IPS-20b (cell line): Measurements from ENCODE around the gene SELENOO.
"Not testable (repeated sequence)": the region's sequence is repeated elsewhere in the genome, so short reads cannot be mapped to it uniquely, and the experiment has no call there.

Source experiments
- H3K27ac ChIP-seq: one replicate; pipeline ENCODE4 v1.5.1; 2013; ENCODE audit warnings: low read length
- H3K27me3 ChIP-seq: 2 replicates; pipeline ENCODE4 v1.6.1; 2013; ENCODE audit warnings: mild to moderate bottlenecking, low read length, inconsistent platforms; ENCODE audit not compliant: insufficient read depth
- H3K36me3 ChIP-seq: 2 replicates; pipeline ENCODE4 v1.6.1; 2013; ENCODE audit warnings: low read depth, mild to moderate bottlenecking, inconsistent platforms, low read length, moderate library complexity; ENCODE audit not compliant: insufficient read depth
- H3K4me1 ChIP-seq: 2 replicates; pipeline ENCODE4 v1.6.1; 2013; ENCODE audit warnings: mild to moderate bottlenecking, control low read depth, inconsistent platforms, low read length, moderate library complexity; ENCODE audit not compliant: insufficient read depth
- H3K4me3 ChIP-seq: 2 replicates; pipeline ENCODE4 v1.5.1; 2013; ENCODE audit warnings: mild to moderate bottlenecking, low read length, inconsistent platforms
- H3K9ac ChIP-seq: 2 replicates; pipeline ENCODE4 v1.6.1; 2013; ENCODE audit warnings: low read depth, mild to moderate bottlenecking, inconsistent platforms, low read length, moderate library complexity
- H3K9me3 ChIP-seq: 2 replicates; pipeline ENCODE4 v1.6.1; 2013; ENCODE audit warnings: mild to moderate bottlenecking, low read depth, low read length, inconsistent platforms; ENCODE audit not compliant: insufficient read depth

The SELENOO gene

GRCh38 chr22:50167689-50168489 lies 32.9 kb upstream of the SELENOO start:
- H3K9ac ChIP-seq: no peak overlapping the region
- peaks cover 41% of the 10 kb centered on the region for H3K27me3 ChIP-seq
- no peaks in the 10 kb centered on the region for H3K4me1 ChIP-seq
- no peak overlapping the region for H3K27ac ChIP-seq
- no peaks in the 10 kb centered on the region for H3K36me3 ChIP-seq
- H3K4me3 ChIP-seq: no peak overlapping the region
- H3K9me3 ChIP-seq: no peaks in the 10 kb centered on the region

DNA sequence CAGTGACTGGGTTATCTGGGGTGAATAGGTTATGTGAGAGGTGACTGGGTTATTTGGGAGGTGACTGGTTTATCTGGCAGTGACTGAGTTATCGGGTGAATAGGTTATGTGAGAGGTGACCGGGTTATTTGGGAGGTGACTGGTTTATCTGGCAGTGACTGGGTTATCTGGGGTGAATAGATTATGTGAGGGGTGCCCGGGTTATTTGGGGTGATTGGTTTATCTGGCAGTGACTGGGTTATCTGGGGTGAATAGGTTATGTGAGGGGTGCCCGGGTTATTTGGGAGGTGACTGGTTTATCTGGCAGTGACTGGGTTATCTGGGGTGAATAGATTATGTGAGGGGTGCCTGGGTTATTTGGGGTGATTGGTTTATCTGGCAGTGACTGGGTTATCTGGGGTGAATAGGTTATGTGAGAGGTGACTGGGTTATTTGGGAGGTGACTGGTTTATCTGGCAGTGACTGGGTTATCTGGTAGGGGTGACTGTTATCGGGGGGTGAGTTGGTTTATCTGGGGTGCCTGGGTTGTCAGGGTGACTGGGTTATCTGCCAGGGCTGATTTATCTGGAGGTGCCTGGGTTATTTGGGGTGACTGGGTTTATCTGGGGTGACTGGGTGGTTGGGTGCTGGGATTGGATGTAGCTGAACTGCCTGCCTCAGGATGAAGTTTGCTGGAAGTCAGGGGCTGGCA lies 32.2 kb upstream of the SELENOO start:
- H3K9me3 ChIP-seq, H3K36me3 ChIP-seq, H3K4me1 ChIP-seq, H3K27ac ChIP-seq, H3K4me3 ChIP-seq, H3K9ac ChIP-seq: not testable (repeated sequence)
- H3K27me3 ChIP-seq: peaks cover 41% of the 10 kb centered on the region

GRCh38 chr22:50169181-50169759 lies 31.5 kb upstream of the SELENOO start:
- Histone ChIP-seq H3K9ac (no peak overlapping the region), H3K27ac (no peak overlapping the region), H3K27me3 (peaks cover 41% of the 10 kb centered on the region), H3K9me3 (no peaks in the 10 kb centered on the region), H3K36me3 (no peaks in the 10 kb centered on the region), H3K4me1 (no peaks in the 10 kb centered on the region), H3K4me3 (no peak overlapping the region)

- H3K9me3 ChIP-seq: no peaks in the 10 kb centered on the region
- H3K4me1 ChIP-seq: no peaks in the 10 kb centered on the region
- peaks cover 41% of the 10 kb centered on the region for H3K27me3 ChIP-seq
- no peaks in the 10 kb centered on the region for H3K36me3 ChIP-seq
- no peak overlapping the region for H3K27ac ChIP-seq
- no peak overlapping the region; the same call in 1 of the 2 replicates for H3K4me3 ChIP-seq
- H3K9ac ChIP-seq: no peak overlapping the region
Observed at GRCh38 chr22:50169774-50170341, 31.0 kb upstream of the SELENOO start.

GRCh38 chr22:50170453-50171318 lies 30.1 kb upstream of the SELENOO start, which contains the start of gene PANX2:
PANX2 (plus strand) TSS chr22:50170731; CDS start chr22:50170731, 0 bp downstream.
- Histone ChIP-seq H3K27me3 (peaks cover 41% of the 10 kb centered on the region), H3K9me3 (no peaks in the 10 kb centered on the region)

GRCh38 chr22:50171319-50171964 lies 29.4 kb upstream of the SELENOO start:
- Histone ChIP-seq H3K9ac (no peak overlapping the region), H3K4me1 (no peaks in the 10 kb centered on the region), H3K4me3 (peak overlapping the region; percentile 67; the same call in 1 of the 2 replicates), H3K27me3 (peaks cover 41% of the 10 kb centered on the region), H3K27ac (no peak overlapping the region), H3K9me3 (no peaks in the 10 kb centered on the region), H3K36me3 (no peaks in the 10 kb centered on the region)

More at GRCh38 chr22:50170453-50171318, 30.1 kb upstream of the SELENOO start, which contains the start of gene PANX2:
- Histone ChIP-seq H3K4me3 (peak within 1 kb of the TSS; percentile 67), H3K27ac (no peak within 1 kb of the TSS), H3K9ac (no peak within 1 kb of the TSS), H3K4me1 (no peaks in the 10 kb centered on the region), H3K36me3 (no peaks in the 10 kb centered on the region)

DNA sequence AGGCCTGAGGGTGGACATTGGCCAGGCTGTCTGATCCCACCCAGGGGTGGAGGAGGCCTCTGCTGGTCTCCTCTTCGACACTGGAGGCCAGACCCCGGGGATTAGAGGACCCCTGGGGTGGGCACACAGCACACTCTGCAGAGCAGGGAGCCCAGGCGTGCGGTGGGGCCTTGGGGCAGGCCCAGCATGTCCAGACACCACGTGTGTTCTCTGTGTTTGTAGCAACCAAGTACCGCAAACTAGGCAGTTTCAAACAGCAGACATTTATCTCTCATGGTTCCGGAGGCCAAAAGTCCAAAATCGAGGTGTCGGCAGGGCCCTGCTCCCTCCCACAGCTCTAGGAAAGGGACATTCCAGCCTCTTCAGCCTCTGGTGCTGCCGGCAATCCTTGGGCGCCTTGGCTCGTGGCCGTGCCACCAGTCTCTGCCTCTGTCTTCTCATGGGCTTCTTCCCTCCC lies 28.8 kb upstream of the SELENOO start:
- H3K27me3 ChIP-seq: peaks cover 41% of the 10 kb centered on the region
- H3K36me3 ChIP-seq: no peaks in the 10 kb centered on the region
- H3K27ac ChIP-seq: no peak overlapping the region
- H3K9me3 ChIP-seq: no peaks in the 10 kb centered on the region
- no peak overlapping the region for H3K4me3 ChIP-seq
- H3K9ac ChIP-seq: no peak overlapping the region
- no peaks in the 10 kb centered on the region for H3K4me1 ChIP-seq

DNA sequence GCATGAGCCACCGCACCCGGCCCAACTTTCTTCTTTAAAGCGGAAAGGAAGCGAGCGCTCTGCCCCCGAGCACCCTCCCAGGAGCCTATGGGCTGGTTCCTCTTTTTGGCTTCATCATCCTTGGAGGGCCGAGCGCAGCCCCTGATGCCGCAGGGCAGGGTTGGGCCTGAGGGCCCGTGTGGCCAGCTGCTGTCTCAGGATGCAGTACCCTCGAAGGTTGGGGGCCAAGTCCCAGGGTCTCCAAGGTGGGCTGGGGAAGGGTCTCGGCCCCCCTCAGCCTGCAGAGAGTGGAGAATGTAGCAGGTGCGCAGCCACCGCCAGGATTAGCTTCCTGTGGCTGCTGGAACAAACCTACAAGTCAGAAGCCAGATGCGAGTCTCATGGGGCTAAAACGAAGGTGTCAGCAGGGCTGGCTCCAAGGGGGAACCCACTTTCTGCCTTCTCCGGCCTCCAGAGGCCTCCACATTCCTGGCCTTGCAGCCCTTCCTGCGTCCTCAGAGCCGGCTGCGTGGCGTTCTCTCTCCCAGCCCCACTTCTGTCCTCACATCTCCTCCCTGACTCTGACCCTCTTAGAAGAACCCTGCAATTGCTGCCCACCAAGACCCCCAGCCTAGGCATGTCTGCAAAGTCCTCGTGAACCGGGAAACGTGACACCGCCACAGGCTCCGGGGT lies 27.4 kb upstream of the SELENOO start:
- no peak overlapping the region for H3K4me3 ChIP-seq
- no peaks in the 10 kb centered on the region for H3K4me1 ChIP-seq
- no peak overlapping the region for H3K9ac ChIP-seq
- H3K27me3 ChIP-seq: peaks cover 29% of the 10 kb centered on the region
- no peak overlapping the region for H3K27ac ChIP-seq
- H3K36me3 ChIP-seq: no peaks in the 10 kb centered on the region
- no peaks in the 10 kb centered on the region for H3K9me3 ChIP-seq

GRCh38 chr22:50173983-50174355 lies 26.8 kb upstream of the SELENOO start:
- Histone ChIP-seq H3K4me1 (no peaks in the 10 kb centered on the region), H3K27ac (no peak overlapping the region), H3K27me3 (peaks cover 24% of the 10 kb centered on the region), H3K36me3 (no peaks in the 10 kb centered on the region), H3K9me3 (no peaks in the 10 kb centered on the region), H3K4me3 (no peak overlapping the region), H3K9ac (no peak overlapping the region)

- no peak overlapping the region for H3K27ac ChIP-seq
- no peaks in the 10 kb centered on the region for H3K36me3 ChIP-seq
- H3K9me3 ChIP-seq: no peaks in the 10 kb centered on the region
- peaks cover 18% of the 10 kb centered on the region for H3K27me3 ChIP-seq
- no peaks in the 10 kb centered on the region for H3K4me1 ChIP-seq
- no peak overlapping the region for H3K9ac ChIP-seq
- H3K4me3 ChIP-seq: no peak overlapping the region
Observed at GRCh38 chr22:50174382-50175190, 26.2 kb upstream of the SELENOO start.
